HCT116 (cell line): ENCODE measurements around the gene HOXD9. TPM values are rescaled to one million over a fixed set of nuclear protein-coding genes. Genes with fewer than 3 reads are reported as not detected.

ENCODE experiments used
- ATAC-seq: fragments of 200-7000 bp; cut with Tn5 transposase; 2 replicates; pipeline ENCODE4 v1.9.1; 2020; ENCODE audit warnings: mild to moderate bottlenecking, moderate library complexity
- BruUV-seq: library from RNA; stranded (reverse); fragments of 400-500 nt; replicated peaks from 2 replicates; lab custom pipeline; 2021; lab: Mats Ljungman, UMichigan
- CTCF ChIA-PET: fragments of 300-600 bp; sonication (Branson Sonifier 250); formaldehyde crosslinking; loops from one replicate; lab custom pipeline; 2021; ENCODE audit warnings: antibody characterized with exemption; lab: Charles Lee
- POLR2A ChIA-PET: fragments of 300-600, 350-600 bp; sonication (Branson Sonifier 250); formaldehyde crosslinking; loops from one replicate; lab custom pipeline; 2021; ENCODE audit warnings: antibody characterized with exemption; lab: Charles Lee
- RAD21 ChIA-PET, 2 experiments: fragments of 300-600 bp; sonication (Branson Sonifier 250); formaldehyde crosslinking; loops; one replicate each; lab custom pipeline; 2023; ENCODE audit warnings: low total read pairs in 2 of 2; ENCODE audit not compliant: uncharacterized antibody in 2 of 2, unreplicated experiment in 2 of 2, low non-redundant PET in 1 of 2; lab: Charles Lee
- DNase-seq: peaks from one replicate; pipeline ENCODE4 v3.0.0-alpha.2; 2010; ENCODE audit warnings: low read depth, low spot score
- H2AFZ ChIP-seq: fragments of 200-600 bp; shearing (Covaris generic), sonication (generic); 2 replicates; pipeline ENCODE4 v1.6.1; 2017; ENCODE audit warnings: low read depth, mixed run types, mixed read lengths, antibody characterized with exemption, low read length; ENCODE audit not compliant: poor library complexity, severe bottlenecking
- H3K27ac ChIP-seq: 2 replicates; pipeline ENCODE4 v1.5.1; 2012; ENCODE audit warnings: low read depth, low read length
- H3K27me3 ChIP-seq: fragments of 200-600 bp; sonication (generic); 2 replicates; pipeline ENCODE4 v1.6.1; 2016; ENCODE audit warnings: mixed run types, low read length, mixed read lengths; ENCODE audit not compliant: insufficient read depth
- H3K36me3 ChIP-seq, 2 experiments: fragments of 200-500 bp in 1 of 2; fragments of 200-600 bp in 1 of 2; sonication (Bioruptor generic) in 1 of 2; sonication (generic) in 1 of 2; 2 replicates each; pipeline versions ENCODE4 v1.5.1 to v1.6.1; 2014 to 2016; ENCODE audit warnings: low read length in 2 of 2, inconsistent platforms in 1 of 2, mixed read lengths in 1 of 2, mixed run types in 1 of 2; ENCODE audit not compliant: insufficient read depth in 2 of 2, control insufficient read depth in 1 of 2
- H3K4me1 ChIP-seq, 2 experiments: fragments of 200-600 bp in 1 of 2; sonication (generic) in 1 of 2; 2 replicates each; pipeline versions ENCODE4 v1.5.1 to v1.6.1; 2012 to 2017; ENCODE audit warnings: low read length in 2 of 2, inconsistent platforms in 1 of 2, mild to moderate bottlenecking in 1 of 2, mixed read lengths in 1 of 2, mixed run types in 1 of 2, moderate library complexity in 1 of 2; ENCODE audit not compliant: insufficient read depth in 2 of 2, control insufficient read depth in 1 of 2
- H3K4me2 ChIP-seq: fragments of 200-600 bp; sonication (generic); 2 replicates; pipeline ENCODE4 v1.6.1; 2017; ENCODE audit warnings: mixed run types, low read length, mixed read lengths
- H3K4me3 ChIP-seq, 2 experiments: fragments of 200-600 bp in 1 of 2; sonication (generic) in 1 of 2; replicated peaks in 1 of 2; 2 replicates each; pipeline ENCODE4 v1.5.1; 2011 to 2016; ENCODE audit warnings: low read length in 2 of 2, control low read depth in 1 of 2, low read depth in 1 of 2, mild to moderate bottlenecking in 1 of 2, mixed read lengths in 1 of 2, mixed run types in 1 of 2
- H3K79me2 ChIP-seq: fragments of 200-600 bp; sonication (generic); 2 replicates; pipeline ENCODE4 v1.6.1; 2017; ENCODE audit warnings: mild to moderate bottlenecking, mixed run types, low read length, moderate library complexity, mixed read lengths; ENCODE audit not compliant: insufficient read depth
- H3K9ac ChIP-seq: fragments of 200-600 bp; sonication (generic); 2 replicates; pipeline ENCODE4 v1.6.1; 2016; ENCODE audit warnings: low read length, mixed read lengths
- H3K9me2 ChIP-seq: fragments of 200-600 bp; sonication (generic), shearing (Covaris generic); 2 replicates; pipeline ENCODE4 v1.6.1; 2017; ENCODE audit warnings: mixed run types, mild to moderate bottlenecking, moderate library complexity; ENCODE audit not compliant: insufficient read depth
- H3K9me3 ChIP-seq, 2 experiments: fragments of 200-500 bp in 1 of 2; fragments of 200-600 bp in 1 of 2; sonication (Bioruptor generic) in 1 of 2; sonication (generic) in 1 of 2; 2 replicates each; pipeline ENCODE4 v1.6.1; 2014 to 2017; ENCODE audit warnings: low read length in 2 of 2, mixed read lengths in 2 of 2, inconsistent platforms in 1 of 2, low read depth in 1 of 2, mild to moderate bottlenecking in 1 of 2, mixed run types in 1 of 2, moderate library complexity in 1 of 2; ENCODE audit not compliant: control insufficient read depth in 1 of 2, insufficient read depth in 1 of 2
- H4K20me1 ChIP-seq: fragments of 200-600 bp; sonication (generic), shearing (Covaris generic); 2 replicates; pipeline ENCODE4 v1.6.1; 2017; ENCODE audit warnings: mixed run types, mild to moderate bottlenecking, moderate library complexity; ENCODE audit not compliant: insufficient read depth
- CBX3 ChIP-seq: IDR thresholded peaks from 2 replicates; pipeline ENCODE4 v1.6.1; 2012; ENCODE audit warnings: low read depth
- CEBPB ChIP-seq: IDR thresholded peaks from 2 replicates; pipeline ENCODE4 v1.6.1; 2012; ENCODE audit warnings: low read depth
- EGR1 ChIP-seq: IDR thresholded peaks from 2 replicates; pipeline ENCODE4 v1.6.1; 2012; ENCODE audit warnings: low read depth
- ELF1 ChIP-seq: IDR thresholded peaks from 2 replicates; pipeline ENCODE4 v1.6.1; 2012; ENCODE audit warnings: low read depth, borderline replicate concordance
- EZH2 ChIP-seq: fragments of 200-600 bp; sonication (generic); IDR thresholded peaks from 2 replicates; pipeline ENCODE4 v1.6.1; 2017; ENCODE audit warnings: antibody characterized with exemption, mixed run types
- EZH2phosphoT487 ChIP-seq: fragments of 200-600 bp; IDR thresholded peaks from 2 replicates; pipeline ENCODE4 v1.6.1; 2018; ENCODE audit warnings: antibody characterized with exemption, borderline replicate concordance
- FOSL1 ChIP-seq: IDR thresholded peaks from 2 replicates; pipeline ENCODE4 v1.6.1; 2012; ENCODE audit warnings: low read depth
- MAX ChIP-seq: IDR thresholded peaks from 2 replicates; pipeline ENCODE4 v1.6.1; 2012
- POLR2AphosphoS5 ChIP-seq: IDR thresholded peaks from 2 replicates; pipeline ENCODE4 v1.6.1; 2011; ENCODE audit warnings: mild to moderate bottlenecking, low read depth, low read length, moderate library complexity
- RAD21 ChIP-seq: IDR thresholded peaks from 2 replicates; pipeline ENCODE4 v1.6.1; 2012; ENCODE audit warnings: low read depth, mild to moderate bottlenecking
- REST ChIP-seq: IDR thresholded peaks from 2 replicates; pipeline ENCODE4 v1.6.1; 2012; ENCODE audit warnings: low read depth
- SIN3A ChIP-seq: IDR thresholded peaks from 2 replicates; pipeline ENCODE4 v1.6.1; 2012; ENCODE audit warnings: low read depth
- SP1 ChIP-seq: IDR thresholded peaks from 2 replicates; pipeline ENCODE4 v1.6.1; 2012; ENCODE audit warnings: low read depth
- TCF7L2 ChIP-seq: IDR thresholded peaks from 2 replicates; pipeline ENCODE4 v1.7.0; 2011; ENCODE audit warnings: borderline replicate concordance, inconsistent platforms; ENCODE audit not compliant: insufficient read depth, insufficient read length; ENCODE audit errors: extremely low read depth
- YY1 ChIP-seq: IDR thresholded peaks from 2 replicates; pipeline ENCODE4 v1.6.1; 2011; ENCODE audit warnings: low read length, low read depth, moderate library complexity, mild to moderate bottlenecking; ENCODE audit not compliant: insufficient replicate concordance; ENCODE audit errors: extremely low read depth
- ZNF274 ChIP-seq: fragments of 200-500 bp; sonication (Bioruptor generic); IDR thresholded peaks from 2 replicates; pipeline ENCODE4 v1.6.1; 2014; ENCODE audit warnings: mild to moderate bottlenecking, low read depth, low read length, inconsistent platforms
- intact Hi-C: fragments of 100-400 bp; cut with micrococcal nuclease; formaldehyde crosslinking; loops from 2 replicates; pipeline ENCODE4 v1.10.0; 2022
- total RNA-seq: library from RNA; stranded (reverse); gene quantifications from one replicate; pipeline ENCODE4 v1.2.1, GENCODE V29; 2021; ENCODE audit not compliant: unreplicated experiment

Gene HOXD9
- total RNA-seq, 1 experiment from 2014 or later = not detected

- H3K27me3 ChIP-seq = no peaks in the 10 kb centered on the region
- no peaks in the 10 kb centered on the region for H3K79me2 ChIP-seq
- H4K20me1 ChIP-seq = no peaks in the 10 kb centered on the region
- no peaks in the 10 kb centered on the region for H3K36me3 ChIP-seq
- H3K4me1 ChIP-seq = peaks cover 0 to 7% of the 10 kb centered on the region in 2 experiments; a peak in 1 of 4 replicates
- no TSS peak for BruUV-seq
- H3K4me3 ChIP-seq = no peak overlapping the region
- H3K27ac ChIP-seq = no peak overlapping the region
- no peak for ATAC-seq
- H2AFZ ChIP-seq = no peak overlapping the region
- no peak overlapping the region for H3K4me2 ChIP-seq
- no peak for DNase-seq
- intact Hi-C loops = no loop called here
- no peaks in the 10 kb centered on the region for H3K9me2 ChIP-seq
- ChIA-PET POLR2A (no interaction called here), CTCF (no interaction called here), RAD21 (no interaction called here)
- H3K9ac ChIP-seq = no peak overlapping the region
- TF ChIP-seq ZNF274 = no peak
- TF ChIP-seq ELF1 = no peak
- TF ChIP-seq EZH2phosphoT487 = no peak
- TF ChIP-seq SIN3A = no peak
- TF ChIP-seq CBX3 = no peak
- no peak for TF ChIP-seq CEBPB
- no peak for TF ChIP-seq EGR1
- no peak for TF ChIP-seq FOSL1
- TF ChIP-seq YY1 = no peak
- no peak for TF ChIP-seq SP1
- no peak for TF ChIP-seq POLR2AphosphoS5
- TF ChIP-seq EZH2 = no peak
- TF ChIP-seq TCF7L2 = no peak
- TF ChIP-seq RAD21 = no peak
- TF ChIP-seq REST = no peak
- no peak for TF ChIP-seq MAX
- H3K9me3 ChIP-seq = no peaks in the 10 kb centered on the region
These were observed 9.9 kb upstream of the HOXD9 start for GRCh38 chr2:176112375-176113302.
